Uterus (tissue), 4 donors: Measurements from ENCODE around the gene KLF13. TPM values are rescaled to one million over a fixed set of nuclear protein-coding genes. Genes with fewer than 3 reads are reported as not detected.

Experiments used
- DNase-seq, 2 donors: peaks; one replicate each; pipeline ENCODE4 v3.0.0-alpha.2; 2019 to 2020
- H3K27ac ChIP-seq, 2 donors: fragments of 200-600 bp; sonication (generic); 1 replicate in 1 of 2; 2 replicates in 1 of 2; pipeline ENCODE4 v1.5.1; 2016 to 2018
- H3K27me3 ChIP-seq, 2 donors: fragments of 200-600 bp; sonication (generic); one replicate each; pipeline ENCODE4 v1.5.1; 2018 to 2019; ENCODE audit warnings: control low read depth in 1 of 2
- H3K36me3 ChIP-seq, 2 donors: fragments of 200-600 bp; sonication (generic); one replicate each; pipeline ENCODE4 v1.5.1; 2019; ENCODE audit warnings: control low read depth in 1 of 2
- H3K4me1 ChIP-seq, 2 donors: fragments of 200-600 bp; sonication (generic); one replicate each; pipeline ENCODE4 v1.5.1; 2018 to 2019; ENCODE audit warnings: control low read depth in 1 of 2
- H3K4me3 ChIP-seq, 2 donors: fragments of 200-600 bp; sonication (generic); 1 replicate in 1 of 2; 2 replicates in 1 of 2; pipeline ENCODE4 v1.5.1; 2018 to 2019; ENCODE audit warnings: mild to moderate bottlenecking in 1 of 2
- H3K9me3 ChIP-seq, 2 donors: fragments of 200-600 bp; sonication (generic); one replicate each; pipeline ENCODE4 v1.5.1; 2019; ENCODE audit warnings: control low read depth in 1 of 2
- CTCF ChIP-seq, 4 experiments: fragments of 200-600 bp in 2 of 4; fragments of 450-650 bp in 2 of 4; sonication (generic) in 2 of 4; IDR thresholded peaks; one replicate each; pipeline ENCODE4 v1.5.1; 2016 to 2019; ENCODE audit warnings: antibody characterized with exemption in 4 of 4, mild to moderate bottlenecking in 2 of 4, moderate library complexity in 1 of 4
- POLR2A ChIP-seq, 2 donors: fragments of 450-650 bp; IDR thresholded peaks; one replicate each; pipeline ENCODE4 v1.6.1; 2016; ENCODE audit warnings: antibody characterized with exemption in 2 of 2, mild to moderate bottlenecking in 1 of 2, moderate library complexity in 1 of 2
- intact Hi-C: fragments of 100-400 bp; cut with DNase I; formaldehyde crosslinking; loops from one replicate; pipeline ENCODE4 v1.15.1; 2023; ENCODE audit warnings: low total_unique reads
- total RNA-seq, 4 donors: library from RNA; depleted of rRNA in 3 of 4; stranded (reverse); fragments of >200 nt in 3 of 4; gene quantifications; one replicate each; pipeline versions ENCODE4 v1.1.0 to v1.2.4, GENCODE V29; 2014 to 2023
- donor health status: DM: yes; HTN: yes; CAD: no.

The KLF13 gene
- total RNA-seq, 4 donors from 2014 or later = 20.2 to 58.8 (median 25.7) TPM

GRCh38 chr15:31305796-31306425 is 20.7 kb upstream of the KLF13 start:
- Histone ChIP-seq H3K4me1 (no peaks in the 10 kb centered on the region), H3K27ac (no peak overlapping the region), H3K9me3 (no peaks in the 10 kb centered on the region), H3K4me3 (no peak overlapping the region), H3K27me3 (no peaks in the 10 kb centered on the region), H3K36me3 (no peaks in the 10 kb centered on the region)
- intact Hi-C loops = no loop called here
- TF ChIP-seq CTCF (IDR thresholded peaks at IDR 0.05) = no peak
- TF ChIP-seq POLR2A (IDR thresholded peaks at IDR 0.05) = no peak
- no peak for DNase-seq

GRCh38 chr15:31306426-31307269 is 20.0 kb upstream of the KLF13 start:
- H3K27me3 ChIP-seq = no peaks in the 10 kb centered on the region
- intact Hi-C loops = no loop called here
- H3K27ac ChIP-seq = no peak overlapping the region
- no peaks in the 10 kb centered on the region for H3K4me1 ChIP-seq
- no peak overlapping the region for H3K4me3 ChIP-seq
- no peaks in the 10 kb centered on the region for H3K9me3 ChIP-seq
- no peaks in the 10 kb centered on the region for H3K36me3 ChIP-seq
- TF ChIP-seq POLR2A (IDR thresholded peaks at IDR 0.05) (no peak), CTCF (IDR thresholded peaks at IDR 0.05) (no peak)
- DNase-seq = no peak

- no peak overlapping the region for H3K27ac ChIP-seq
- TF ChIP-seq POLR2A (IDR thresholded peaks at IDR 0.05) = no peak
- intact Hi-C loops = no loop called here
- DNase-seq = no peak
- H3K4me3 ChIP-seq = no peak overlapping the region
- H3K4me1 ChIP-seq = no peaks in the 10 kb centered on the region
- H3K36me3 ChIP-seq = no peaks in the 10 kb centered on the region
- H3K27me3 ChIP-seq = no peaks in the 10 kb centered on the region
- H3K9me3 ChIP-seq = no peaks in the 10 kb centered on the region
Measured at GRCh38 chr15:31307270-31308184, 19.1 kb upstream of the KLF13 start.

GRCh38 chr15:31308185-31308639 is 18.4 kb upstream of the KLF13 start:
- H3K4me1 ChIP-seq = no peaks in the 10 kb centered on the region
- no peak for TF ChIP-seq CTCF (IDR thresholded peaks at IDR 0.05)
- no peak for TF ChIP-seq POLR2A (IDR thresholded peaks at IDR 0.05)
- no peaks in the 10 kb centered on the region for H3K36me3 ChIP-seq
- H3K9me3 ChIP-seq = no peaks in the 10 kb centered on the region
- H3K4me3 ChIP-seq = no peak overlapping the region
- no peak overlapping the region for H3K27ac ChIP-seq
- intact Hi-C loops = no loop called here
- DNase-seq = no peak
- no peaks in the 10 kb centered on the region for H3K27me3 ChIP-seq

GRCh38 chr15:31309893-31310606 is 16.6 kb upstream of the KLF13 start:
- no peaks in the 10 kb centered on the region for H3K36me3 ChIP-seq
- H3K27ac ChIP-seq = no peak overlapping the region
- H3K27me3 ChIP-seq = no peaks in the 10 kb centered on the region
- no peak for TF ChIP-seq CTCF (IDR thresholded peaks at IDR 0.05)
- TF ChIP-seq POLR2A (IDR thresholded peaks at IDR 0.05) = no peak
- H3K4me3 ChIP-seq = no peak overlapping the region
- no peaks in the 10 kb centered on the region for H3K4me1 ChIP-seq
- intact Hi-C loops = no loop called here
- no peak for DNase-seq
- no peaks in the 10 kb centered on the region for H3K9me3 ChIP-seq
